OCI-M1 (cell line): ENCODE results near the gene NTN3.
A peak's percentile ranks its signal among the peaks of the same experiment; 100 is the strongest.

Experiments used
- DNase-seq: peaks from one replicate; lab custom pipeline; 2025; lab: John Stamatoyannopoulos, UW

NTN3 gene

DNA sequence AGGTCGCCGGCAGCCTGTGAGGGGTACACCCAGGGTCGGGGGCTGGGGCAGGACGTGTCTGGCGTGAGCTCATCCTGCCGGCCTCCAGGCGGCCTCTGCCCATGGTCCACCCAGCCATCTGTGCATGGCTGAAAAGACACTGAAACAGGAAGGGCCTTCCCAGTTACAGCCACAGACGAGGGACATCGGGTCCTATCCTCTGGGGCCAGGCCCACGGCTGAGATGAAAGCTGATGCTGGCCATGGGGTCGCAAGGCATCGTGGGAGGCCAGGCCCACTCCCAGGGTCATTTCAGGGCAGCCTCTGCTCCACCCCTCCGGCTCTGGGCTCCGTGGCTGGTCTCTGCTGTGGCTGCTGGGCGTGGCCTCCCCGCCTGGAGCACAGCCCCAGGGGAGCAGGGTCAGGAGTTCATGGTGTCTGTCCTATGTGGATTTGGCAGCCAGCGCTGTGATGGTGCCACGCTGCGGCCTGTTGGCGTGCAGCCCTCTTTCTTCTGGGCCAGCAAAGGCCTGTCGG, 26.1 kb downstream of the NTN3 start:
- DNase-seq = no peak

DNA sequence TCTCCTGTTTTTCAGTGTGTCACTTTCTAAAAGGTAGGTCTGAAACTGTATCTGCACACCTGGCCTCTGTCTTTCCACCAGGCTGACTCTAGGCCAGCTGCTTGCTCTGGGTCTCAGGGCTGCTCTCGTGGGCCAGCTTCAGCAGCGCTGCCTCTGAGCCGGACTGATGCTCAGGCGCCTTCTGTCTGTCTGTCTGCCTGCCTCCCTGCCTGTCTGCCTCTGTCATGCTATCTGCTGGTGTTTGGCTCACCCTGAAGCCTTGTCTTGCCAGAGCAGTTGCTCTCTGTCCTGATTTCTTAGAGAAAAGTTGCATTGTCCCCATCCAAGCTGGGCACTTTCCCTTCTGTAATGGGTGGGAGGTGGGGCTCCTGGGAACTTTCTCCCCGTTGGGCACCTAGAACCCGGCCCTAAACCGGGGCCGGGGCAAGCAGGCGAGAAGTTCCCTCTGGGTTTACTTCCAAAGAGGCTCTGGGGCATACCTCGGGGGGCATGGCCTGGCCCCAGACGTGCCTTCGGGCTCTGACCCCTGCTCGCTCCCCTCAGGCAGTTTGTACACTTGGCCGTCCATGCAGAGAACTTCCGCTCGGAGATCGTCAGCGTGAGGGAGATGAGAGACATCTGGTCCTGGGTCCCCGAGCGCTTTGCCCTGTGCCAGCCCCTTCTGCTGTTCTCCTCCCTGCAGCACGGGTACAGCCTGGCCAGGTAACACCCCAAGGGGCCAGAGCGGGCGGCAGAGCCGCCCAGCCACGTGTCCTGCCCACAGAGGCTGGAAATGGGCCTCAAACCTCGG, 26.8 kb downstream of the NTN3 start:
- DNase-seq = no peak

DNA sequence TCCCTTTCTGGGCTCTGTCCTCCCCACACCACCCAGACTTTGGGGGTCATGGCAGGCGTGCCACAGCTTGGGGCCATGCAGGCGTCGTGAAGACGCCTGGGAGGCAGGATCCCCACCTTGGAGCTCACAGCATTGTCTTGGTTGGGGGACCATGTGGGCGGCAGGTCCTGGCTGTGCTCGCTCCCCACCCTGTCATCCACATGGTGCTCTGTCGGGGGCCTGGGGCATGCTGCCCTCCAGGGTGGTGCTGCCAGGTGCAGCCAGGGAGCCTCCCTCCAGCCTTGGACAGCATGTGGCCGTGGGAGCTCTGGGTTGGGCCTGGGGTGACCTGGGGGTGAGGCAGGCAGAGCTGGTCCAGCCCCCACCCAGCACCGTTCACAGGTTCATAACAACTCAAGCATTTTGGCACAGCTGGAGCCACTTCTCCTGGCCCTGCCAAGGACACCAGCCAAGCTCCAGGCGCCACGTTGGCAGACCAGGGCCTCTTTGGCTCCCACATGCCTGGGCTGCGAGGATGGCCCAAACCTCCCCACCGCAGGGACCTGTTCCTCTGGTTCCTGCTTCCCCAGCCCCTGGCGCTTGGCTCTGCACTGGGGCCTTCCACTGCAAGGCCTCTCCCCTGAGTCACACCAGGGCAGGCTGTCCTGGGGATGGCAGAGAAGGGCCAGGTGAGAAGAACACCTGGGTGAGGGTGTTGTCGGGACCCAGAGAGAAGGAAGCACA, 27.6 kb downstream of the NTN3 start:
- DNase-seq = no peak

DNA sequence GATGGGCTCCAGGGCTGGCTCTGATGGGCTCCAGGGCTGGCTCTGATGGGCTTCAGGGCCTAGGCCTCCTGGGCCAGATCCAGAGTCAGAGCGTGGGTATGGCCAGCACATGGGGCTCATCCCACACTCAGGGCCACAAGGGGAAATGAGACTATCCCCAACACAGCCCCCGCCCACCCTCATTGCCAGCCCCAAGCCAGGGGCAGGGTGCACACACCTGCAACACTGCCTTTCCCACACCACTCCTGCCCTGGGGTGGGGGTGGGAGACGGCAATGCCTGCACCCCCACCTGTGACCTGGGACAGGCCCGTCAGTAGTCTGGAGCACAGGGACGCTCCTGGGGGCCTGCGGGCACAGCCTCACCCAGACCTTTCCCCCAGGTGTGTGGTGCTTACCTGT, 28.4 kb downstream of the NTN3 start:
- no peak for DNase-seq

DNA sequence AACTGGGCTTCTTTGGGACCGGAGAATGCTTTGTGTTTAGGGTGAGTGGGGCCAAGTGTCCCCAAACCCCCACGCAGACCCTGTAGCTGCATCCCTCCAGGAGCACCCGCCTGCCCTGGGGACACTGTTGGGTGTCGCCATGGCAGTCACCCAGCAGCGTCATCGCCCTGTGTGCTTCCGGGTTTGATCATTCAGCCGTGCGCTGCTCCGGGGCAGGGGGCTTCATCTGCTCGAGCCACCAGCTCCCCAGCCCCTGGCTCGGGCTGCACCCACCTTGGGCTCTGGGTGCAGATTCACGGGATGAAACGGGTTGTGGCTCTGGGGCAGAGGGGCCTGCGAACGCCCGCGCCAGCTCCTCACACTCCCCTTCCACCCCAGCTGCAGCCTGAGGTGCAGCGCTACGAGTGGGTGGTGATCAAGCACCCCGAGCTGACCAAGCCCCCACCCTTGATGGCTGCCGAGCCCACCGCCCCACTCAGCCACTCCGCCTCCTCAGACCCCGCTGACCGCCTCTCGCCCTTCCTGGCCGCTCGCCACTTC, 28.9 kb downstream of the NTN3 start:
- DNase-seq = no peak

DNA sequence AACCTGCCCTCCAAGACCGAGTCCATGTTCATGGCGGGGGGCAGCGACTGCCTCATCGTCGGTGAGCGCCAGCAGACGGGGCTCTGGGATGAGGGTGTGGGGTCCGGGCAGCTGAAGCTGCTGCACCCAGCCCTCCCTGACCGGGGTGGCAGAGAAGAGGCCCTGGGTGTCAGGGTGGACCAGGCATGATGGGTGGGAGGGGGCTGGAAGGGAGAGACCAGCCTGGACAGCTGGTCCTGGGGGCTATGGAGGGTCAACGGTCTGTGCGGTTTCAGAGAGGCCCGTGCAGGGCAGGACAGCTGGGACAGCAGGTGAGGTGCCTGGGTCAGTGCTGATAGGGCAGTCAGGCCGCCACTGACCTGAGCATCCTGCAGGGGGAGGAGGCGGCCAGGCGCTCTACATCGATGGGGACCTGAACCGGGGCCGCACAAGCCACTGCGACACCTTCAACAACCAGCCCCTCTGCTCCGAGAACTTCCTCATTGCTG, 29.4 kb downstream of the NTN3 start:
- DNase-seq = no peak

DNA sequence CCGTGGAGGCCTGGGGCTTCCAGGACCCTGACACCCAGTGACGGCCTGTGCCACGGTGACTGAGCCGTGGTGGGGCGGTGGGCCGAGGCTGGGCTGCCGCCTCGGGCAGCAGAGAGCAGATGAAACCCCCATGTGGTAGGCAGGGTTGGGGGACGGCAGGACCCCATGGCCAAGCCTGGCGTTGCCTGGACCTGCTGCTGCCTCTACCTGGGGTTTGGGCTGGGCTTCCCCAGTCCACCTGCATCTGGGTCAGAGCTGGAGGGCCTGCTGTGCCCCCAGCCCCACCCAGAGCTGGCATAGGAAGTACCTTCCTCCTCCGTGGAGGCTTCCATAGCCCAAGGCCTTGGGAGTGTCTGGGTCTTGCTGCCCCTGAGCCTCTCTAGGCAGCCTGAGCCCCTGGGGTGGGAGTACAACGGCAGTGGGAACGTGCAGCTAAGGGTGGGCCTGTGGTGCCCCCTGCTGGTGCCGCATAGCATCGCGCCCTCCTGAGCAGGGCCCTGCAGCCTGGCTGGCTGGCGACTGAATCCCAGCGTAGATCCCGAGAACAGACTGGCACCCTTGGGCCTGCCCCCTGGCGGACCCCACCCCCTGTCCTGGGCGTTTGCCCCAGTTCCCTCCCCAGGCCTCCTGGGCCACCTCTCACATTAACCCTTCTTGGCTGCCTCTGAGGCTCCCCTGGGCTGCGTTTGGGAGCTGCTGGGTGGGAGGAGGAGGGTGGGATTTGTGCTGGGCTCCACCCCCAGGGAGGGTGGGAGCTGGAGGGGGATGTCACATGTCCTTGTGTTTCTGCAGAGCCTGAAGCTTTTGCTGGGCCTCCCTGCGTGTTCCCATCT, 30.0 kb downstream of the NTN3 start:
- DNase-seq = peak; percentile 89

DNA sequence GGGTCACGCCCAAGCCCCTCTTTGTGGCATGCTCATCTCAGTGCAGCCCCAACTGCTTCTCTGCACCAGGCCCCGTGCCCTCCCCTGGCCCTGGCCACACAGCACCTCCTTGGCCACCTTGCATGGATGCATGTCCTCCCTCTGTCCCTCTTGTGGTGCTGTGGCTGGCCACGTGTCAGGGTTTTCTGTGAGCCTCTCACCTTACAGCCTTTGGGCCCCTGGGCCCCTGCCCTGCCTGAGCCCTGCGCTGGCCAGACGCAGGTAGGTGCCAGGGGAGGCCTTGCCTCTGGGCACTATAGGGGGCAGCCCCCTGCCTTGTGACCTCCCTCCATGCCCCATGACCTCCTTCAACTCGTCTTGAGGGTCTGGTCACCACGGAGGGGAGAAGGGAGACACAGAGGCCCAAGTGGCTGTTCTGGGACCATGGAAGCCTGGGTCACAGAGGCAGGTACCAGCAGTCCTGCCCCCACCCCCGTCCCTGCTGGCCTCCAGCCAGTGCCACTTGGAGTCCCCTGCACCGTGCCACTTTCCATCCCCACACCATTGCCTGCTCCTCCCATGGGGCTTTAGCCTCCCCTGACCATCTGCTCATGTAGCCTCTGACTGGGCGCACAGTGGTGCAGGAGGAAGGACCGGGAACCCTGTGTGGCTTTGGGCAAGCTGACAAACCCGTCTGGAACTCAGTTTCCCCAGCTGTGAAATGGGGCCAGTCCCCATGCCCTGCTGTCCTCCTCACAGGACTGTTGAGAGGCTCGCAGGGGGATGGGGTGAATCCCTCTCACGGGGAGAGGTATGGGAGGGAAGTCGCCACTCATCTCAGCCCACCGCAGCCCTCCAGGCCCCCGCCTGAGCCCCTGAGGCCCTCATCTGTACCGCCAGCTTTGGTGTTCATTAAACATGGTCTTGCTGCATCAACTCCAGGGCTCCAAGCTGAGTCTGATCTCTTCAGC, 31.1 kb downstream of the NTN3 start:
- DNase-seq = no peak

DNA sequence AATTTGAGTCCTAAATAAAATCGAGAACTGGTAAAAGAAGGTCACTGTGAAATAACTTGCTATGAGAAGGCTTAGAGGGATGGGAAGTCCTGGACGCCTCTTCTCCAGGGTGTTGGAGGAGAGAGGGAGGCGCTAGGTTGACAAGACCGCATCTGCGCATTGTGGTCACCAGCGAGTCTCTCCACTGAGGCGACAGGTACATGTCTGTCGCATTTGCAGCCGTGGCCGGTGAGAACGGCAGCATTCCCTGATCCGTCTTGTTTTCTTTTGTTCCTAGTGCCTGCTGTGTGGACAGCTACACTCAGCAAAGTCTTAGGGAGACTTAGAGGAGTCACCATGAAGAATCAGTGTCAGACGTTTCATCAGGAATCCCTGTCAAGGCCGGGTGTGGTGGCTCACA, 34.6 kb downstream of the NTN3 start:
- DNase-seq = no peak

DNA sequence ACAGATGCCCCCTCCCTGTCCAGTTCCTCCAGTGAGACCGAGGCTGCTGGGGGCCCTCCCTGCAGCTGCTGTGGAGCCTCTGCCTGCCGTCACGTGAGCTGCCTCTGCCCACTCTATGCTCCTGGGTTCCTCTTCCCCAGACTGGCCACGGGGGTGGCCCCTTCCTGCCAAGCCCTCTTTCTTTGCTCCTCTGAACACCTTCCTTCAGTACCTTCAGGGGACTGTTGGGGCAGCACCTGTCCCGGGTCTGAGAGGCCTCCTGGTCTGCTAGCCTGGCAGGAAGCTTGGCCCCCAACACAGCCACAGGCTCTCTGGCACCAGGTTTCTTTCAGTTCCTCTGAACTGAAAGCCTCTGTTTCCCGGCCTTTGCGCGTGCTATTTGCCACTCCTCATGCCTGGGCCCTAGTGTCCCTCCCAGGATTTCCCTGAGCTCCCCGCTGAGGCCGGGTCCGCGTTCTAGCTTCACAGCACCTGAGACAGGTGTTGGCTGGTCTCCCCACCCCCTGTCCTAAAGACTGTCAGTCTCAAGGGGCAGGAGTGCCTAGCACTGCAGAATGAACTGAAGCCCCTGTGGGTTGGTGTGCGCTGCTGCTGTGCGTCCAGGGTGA, 36.1 kb downstream of the NTN3 start:
- no peak for DNase-seq

DNA sequence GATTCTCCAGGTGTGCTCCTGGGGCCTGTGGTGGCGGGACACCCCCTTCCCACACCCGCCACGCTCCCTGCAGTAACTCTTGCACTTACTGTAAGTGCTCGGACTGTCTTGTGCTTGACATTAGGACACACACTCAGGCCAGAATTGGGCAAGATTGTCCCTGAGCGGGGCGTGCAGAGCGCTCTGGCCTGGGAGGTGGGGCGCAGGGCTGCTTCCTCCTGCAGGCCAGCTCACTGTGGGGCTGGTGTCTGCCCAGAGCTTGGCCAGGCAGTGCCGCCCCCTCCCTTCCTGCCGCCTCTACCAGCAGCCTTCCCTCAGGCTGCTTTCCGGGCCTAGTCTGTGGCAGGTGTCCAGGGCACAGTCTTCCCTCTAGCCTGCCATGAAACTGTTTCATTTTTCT, 36.6 kb downstream of the NTN3 start:
- no peak for DNase-seq

DNA sequence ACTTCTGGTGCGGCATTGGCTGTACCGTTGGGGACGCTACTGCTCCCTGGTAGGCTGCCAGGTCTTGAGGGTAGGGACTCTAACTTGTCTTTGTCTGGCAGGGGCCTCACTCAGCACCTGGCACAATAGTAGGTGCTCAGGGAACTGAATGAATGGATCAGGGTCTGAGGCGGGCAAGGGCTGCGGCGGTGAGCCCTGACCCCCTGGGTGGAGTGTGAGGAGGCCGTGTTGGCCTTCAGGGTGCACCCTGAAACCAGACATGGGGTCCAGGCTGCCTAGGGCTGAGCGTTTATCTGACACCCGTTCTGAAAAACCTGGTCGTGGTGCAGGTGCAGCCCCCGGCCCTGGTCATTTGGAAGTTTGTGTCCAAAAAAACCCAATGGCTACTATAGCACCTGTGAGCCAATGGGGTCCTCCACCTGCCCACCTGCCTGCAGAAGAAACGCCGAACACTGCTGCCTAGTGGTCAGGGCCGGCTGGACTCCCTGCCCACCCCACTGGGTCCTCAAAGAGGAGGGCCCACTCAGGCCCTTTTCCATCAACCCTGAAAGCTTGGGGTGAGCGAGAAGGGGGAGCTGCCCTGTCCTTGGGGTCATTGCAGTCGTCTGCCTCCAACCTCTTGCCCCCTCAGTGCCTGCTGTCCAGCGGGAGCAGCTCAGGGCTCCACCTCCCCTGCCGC, 37.8 kb downstream of the NTN3 start:
- no peak for DNase-seq

DNA sequence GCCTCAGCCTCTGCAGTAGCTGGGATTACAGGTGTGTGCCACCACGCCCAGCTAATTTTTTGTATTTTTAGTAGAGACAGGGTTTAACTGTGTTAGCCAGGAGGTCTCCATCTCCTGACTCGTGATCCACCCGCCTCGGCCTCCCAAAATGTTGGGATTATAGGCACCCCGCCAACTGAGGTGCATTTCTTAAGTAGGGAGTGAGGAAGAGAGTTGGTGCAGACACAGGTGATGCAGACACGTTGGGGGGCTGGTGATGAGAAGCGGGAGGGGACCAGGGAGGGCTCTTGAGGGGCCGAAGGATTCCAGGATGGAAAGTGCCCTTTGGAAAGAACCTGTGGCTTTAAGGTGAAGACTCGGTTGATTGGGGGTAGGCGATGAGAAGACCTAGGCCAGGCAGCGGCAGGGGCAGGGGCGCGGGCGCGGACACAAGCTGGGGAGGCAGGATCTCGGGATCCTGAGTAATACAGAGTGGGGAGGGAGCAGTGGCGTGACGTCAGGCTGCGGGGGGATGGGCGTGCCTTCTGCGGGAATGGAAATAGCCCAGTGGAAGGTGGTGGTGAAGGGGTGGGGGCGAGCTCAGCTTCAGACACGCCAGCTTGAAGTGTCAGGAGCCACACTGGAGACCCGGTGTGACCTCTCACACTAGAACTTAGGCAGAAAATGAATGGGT, 40.2 kb downstream of the NTN3 start:
- no peak for DNase-seq

DNA sequence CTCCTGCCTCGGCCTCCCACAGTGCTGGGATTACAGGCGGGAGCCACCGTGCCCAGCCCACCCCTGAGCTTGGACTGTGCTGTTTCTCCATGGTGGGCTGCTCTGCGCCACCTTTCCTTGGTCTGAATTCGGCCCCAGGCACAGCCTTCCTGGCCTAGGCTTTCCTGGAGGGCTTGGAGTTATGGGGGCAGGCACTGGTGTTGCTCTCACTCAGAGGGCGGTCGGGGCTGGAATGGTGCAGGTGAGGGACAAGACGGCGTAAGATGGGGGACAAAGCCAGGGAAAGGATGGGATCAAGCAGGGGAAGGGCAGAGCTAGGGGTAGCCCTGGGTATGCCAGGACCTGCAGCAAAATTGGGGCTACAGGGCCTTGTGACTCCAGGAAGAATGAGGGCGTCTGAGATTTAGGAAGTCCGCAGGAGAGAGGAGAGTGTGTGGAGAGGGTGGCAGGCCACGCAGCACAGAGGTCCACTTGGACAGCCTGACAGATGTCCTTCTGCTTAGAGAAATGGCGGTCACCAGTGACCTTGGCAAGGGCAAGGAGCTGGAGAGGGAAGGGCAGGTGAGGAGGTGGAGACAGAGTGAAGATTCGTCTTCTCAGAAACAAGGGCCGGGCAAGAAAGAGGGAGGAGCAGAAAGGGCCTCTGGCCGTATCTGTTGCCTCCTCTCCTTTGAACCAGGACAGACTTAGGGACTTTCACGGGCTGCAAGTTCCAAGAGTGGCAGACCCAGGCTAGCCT, 41.1 kb downstream of the NTN3 start:
- no peak for DNase-seq

DNA sequence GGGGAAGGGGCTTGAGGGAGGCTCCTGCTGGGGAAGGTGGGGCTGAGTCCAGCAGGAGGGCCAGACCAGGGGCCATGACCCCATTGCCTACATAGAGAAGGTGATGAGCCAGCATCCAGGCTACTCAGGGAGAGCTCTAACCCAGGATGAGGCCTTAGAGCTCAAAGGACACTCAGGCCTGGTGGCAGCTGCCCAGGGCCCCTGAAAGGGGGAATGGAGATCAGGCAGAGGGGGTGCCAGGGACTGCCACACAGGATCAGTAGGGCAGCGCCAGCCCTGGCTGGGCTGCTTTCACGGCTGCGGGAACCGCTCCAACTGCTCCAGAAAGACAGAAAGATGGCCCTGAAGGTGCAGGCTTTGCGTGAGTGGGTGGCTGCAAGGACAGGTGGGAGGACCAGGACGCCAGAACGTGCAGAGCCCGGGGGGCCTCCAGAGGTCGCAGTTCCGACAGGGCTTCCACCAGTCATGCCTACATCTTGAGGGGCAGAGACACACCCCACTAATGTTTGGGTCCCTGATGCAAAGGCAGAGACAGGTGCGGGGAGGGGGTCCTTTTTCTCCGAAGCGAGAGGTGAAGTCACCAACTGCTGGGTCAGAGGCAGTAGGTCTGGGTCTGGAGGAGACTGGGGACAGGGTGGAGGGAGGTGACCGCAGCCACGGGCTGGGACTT, 41.8 kb downstream of the NTN3 start:
- no peak for DNase-seq

DNA sequence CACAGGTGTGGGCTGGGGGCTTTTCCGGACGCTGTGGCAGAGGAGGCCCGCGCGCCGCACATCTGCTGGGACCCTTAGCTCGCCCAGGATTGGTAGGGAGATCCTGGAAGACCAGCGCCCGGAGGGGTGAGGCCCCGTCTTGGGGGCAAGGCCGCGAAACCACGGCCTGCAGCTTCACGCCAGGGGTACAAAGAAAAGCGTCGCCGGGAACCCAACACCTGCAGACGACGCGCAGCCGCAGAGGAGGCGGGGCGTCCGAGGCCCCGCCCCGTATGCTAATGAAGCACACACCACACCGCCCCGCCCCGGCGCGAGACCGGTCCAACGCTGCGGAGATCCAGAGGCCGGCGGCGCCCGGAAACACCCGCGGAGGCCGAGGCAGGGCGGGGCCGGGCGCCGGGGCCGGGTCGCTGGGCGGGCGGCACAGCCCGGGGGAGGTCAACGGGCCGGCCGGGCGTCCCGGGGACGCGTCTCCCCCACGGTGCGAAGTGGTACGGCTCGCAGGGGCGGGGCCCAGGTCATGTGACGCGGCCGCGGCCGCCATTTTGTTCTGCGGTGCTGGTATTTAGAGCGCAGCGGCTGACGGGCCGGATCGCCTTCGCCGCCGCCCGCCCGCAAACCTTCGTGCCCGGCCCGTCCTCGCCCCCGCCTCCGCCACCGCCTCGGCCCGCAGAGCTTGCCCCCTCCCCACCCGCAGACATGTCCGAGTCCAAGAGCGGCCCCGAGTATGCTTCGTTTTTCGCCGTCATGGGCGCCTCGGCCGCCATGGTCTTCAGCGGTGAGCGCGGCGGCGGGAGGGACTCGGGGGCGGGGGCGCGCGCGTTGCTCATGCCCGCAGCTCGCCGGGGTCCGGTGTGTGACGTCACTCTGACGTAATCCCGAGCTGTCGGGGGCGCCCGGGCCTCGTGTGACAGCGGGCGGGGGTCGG, 42.6 kb downstream of the NTN3 start, which contains the start of gene ATP6V0C:
Gene ATP6V0C (plus strand): TSS at position 548 of the 928 bp plus-strand sequence. CDS start 152 bp downstream, at position 700.
- DNase-seq = peak; percentile 96
